Stomach (tissue), 9 donors: Measurements from ENCODE around the gene IMPDH1. TPM values are rescaled to one million over a fixed set of nuclear protein-coding genes. Genes with fewer than 3 reads are reported as not detected.

Source experiments
- DNase-seq, 2 donors: peaks; one replicate each; pipeline versions ENCODE4 v3.0.0 to v3.0.0-alpha.2; 2013 to 2019
- H3K27ac ChIP-seq, 5 donors: fragments of 200-600 bp in 4 of 5; sonication (generic) in 4 of 5; one replicate each; pipeline ENCODE4 v1.5.1; 2013 to 2019; ENCODE audit warnings: mild to moderate bottlenecking in 1 of 5, moderate library complexity in 1 of 5
- H3K27me3 ChIP-seq, 3 donors: fragments of 200-600 bp; sonication (generic); one replicate each; pipeline ENCODE4 v1.5.1; 2017 to 2019; ENCODE audit warnings: mixed run types in 1 of 3
- H3K36me3 ChIP-seq, 4 donors: fragments of 200-600 bp; sonication (generic); 1 replicate in 3 of 4; 2 replicates in 1 of 4; pipeline ENCODE4 v1.5.1; 2016 to 2019
- H3K4me1 ChIP-seq, 4 donors: fragments of 200-600 bp; sonication (generic); one replicate each; pipeline ENCODE4 v1.5.1; 2016 to 2019
- H3K4me3 ChIP-seq, 4 donors: fragments of 200-600 bp; sonication (generic) in 3 of 4; one replicate each; pipeline ENCODE4 v1.5.1; 2016 to 2019; ENCODE audit warnings: mild to moderate bottlenecking in 1 of 4
- H3K9me3 ChIP-seq, 4 donors: fragments of 200-600 bp; sonication (generic); one replicate each; pipeline ENCODE4 v1.5.1; 2016 to 2019
- EP300 ChIP-seq: sonication (generic); formaldehyde crosslinking; IDR thresholded peaks from one replicate; pipeline ENCODE4 v1.6.1; 2017; ENCODE audit warnings: antibody characterized with exemption
- POLR2A ChIP-seq, 4 donors: fragments of 450-650 bp; IDR thresholded peaks; one replicate each; pipeline ENCODE4 v1.6.1; 2016; ENCODE audit warnings: antibody characterized with exemption in 4 of 4, control low read depth in 2 of 4, mild to moderate bottlenecking in 1 of 4, moderate library complexity in 1 of 4
- POLR2AphosphoS5 ChIP-seq, 3 donors: sonication (generic); formaldehyde crosslinking; IDR thresholded peaks; one replicate each; pipeline ENCODE4 v1.6.1; 2016; ENCODE audit warnings: antibody characterized with exemption in 3 of 3
- WGBS, 5 donors: extraction: QIAGEN DNeasy Blood & Tissue Kit in 3 of 5; methylation state at CpG; one replicate each; pipeline versions ENCODE4 v1.1.5 to v1.1.7; 2013 to 2018; 5-methylcytosine and 5-hydroxymethylcytosine counted together
- intact Hi-C: fragments of 100-400 bp; cut with DNase I; formaldehyde crosslinking; loops from one replicate; pipeline ENCODE4 v1.15.1; 2023; ENCODE audit warnings: low total_unique reads
- polyA plus RNA-seq, 3 donors: library from polyadenylated mRNA; stranded (reverse); fragments of 200-250 nt; gene quantifications; one replicate each; pipeline ENCODE4 v1.2.3, GENCODE V29; 2013
- total RNA-seq, 5 donors: library from RNA; depleted of rRNA; stranded (reverse); fragments of >200 nt; gene quantifications; one replicate each; pipeline versions ENCODE4 v1.1.0 to v1.2.3, GENCODE V29; 2014 to 2016
- TF ChIP-seq, protein P1 (sequence below), 7 experiments: fragments of 450-650 bp in 4 of 7; fragments of 200-600 bp in 3 of 7; sonication (generic) in 3 of 7; IDR thresholded peaks; one replicate each; pipeline ENCODE4 v1.5.1; 2016 to 2019; ENCODE audit warnings: antibody characterized with exemption in 7 of 7, control low read depth in 2 of 7, mild to moderate bottlenecking in 1 of 7
- donor health status: healthy with polysubstance abuse.
- donor health status: Bipolar disorder and iron deficiency.
- donor health status: healthy.

Gene IMPDH1
- total and polyA plus RNA-seq, 8 donors = 32.7 to 188 (median 69.0) TPM

DNA sequence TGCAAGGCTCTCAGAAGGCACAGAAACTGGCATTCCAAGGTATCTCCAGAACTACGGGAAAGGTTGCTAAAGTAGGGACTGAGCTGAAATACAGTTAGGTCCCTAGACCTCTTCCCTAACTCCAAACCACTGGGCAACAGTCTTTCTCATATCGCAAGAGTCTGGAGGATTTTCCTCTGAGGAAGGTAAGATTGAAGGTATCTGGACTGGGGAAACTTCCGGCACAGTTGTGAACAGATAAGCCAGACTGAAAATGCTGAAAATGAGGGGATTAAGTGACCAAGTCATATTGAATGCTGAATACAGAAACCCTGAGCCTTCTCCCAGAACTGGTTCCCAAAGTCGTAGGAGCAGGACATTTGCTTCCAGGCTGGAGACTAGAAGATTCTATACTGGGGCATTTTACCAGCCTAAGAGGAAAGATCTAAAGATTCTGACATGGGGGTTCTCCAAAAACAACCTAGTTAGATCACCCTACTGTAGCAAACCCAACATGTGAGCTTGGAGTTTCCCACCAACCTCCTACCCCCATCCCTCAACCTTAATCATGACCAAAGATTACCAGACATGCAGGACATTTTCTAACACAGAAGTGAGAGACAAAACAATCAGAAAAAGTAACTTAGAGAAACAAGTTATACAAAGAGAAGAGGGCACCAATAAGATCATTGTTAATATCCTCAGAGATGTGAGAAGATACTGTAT is 45.5 kb downstream of the IMPDH1 start:
- 65 to 75% (median 74%) methylated on average over 4 of the region's 4 CpGs for WGBS, 5 donors
- Histone ChIP-seq H3K27ac (no peak overlapping the region), H3K36me3 (no peaks in the 10 kb centered on the region), H3K4me1 (peaks cover 11 to 30% (median 20%) of the 10 kb centered on the region in 4 donors), H3K9me3 (no peaks in the 10 kb centered on the region), H3K4me3 (no peak overlapping the region), H3K27me3 (peaks cover 0 to 65% (median 18%) of the 10 kb centered on the region in 3 donors)
- TF ChIP-seq POLR2A (IDR thresholded peaks at IDR 0.05) = no peak
- TF ChIP-seq, protein P1, sequence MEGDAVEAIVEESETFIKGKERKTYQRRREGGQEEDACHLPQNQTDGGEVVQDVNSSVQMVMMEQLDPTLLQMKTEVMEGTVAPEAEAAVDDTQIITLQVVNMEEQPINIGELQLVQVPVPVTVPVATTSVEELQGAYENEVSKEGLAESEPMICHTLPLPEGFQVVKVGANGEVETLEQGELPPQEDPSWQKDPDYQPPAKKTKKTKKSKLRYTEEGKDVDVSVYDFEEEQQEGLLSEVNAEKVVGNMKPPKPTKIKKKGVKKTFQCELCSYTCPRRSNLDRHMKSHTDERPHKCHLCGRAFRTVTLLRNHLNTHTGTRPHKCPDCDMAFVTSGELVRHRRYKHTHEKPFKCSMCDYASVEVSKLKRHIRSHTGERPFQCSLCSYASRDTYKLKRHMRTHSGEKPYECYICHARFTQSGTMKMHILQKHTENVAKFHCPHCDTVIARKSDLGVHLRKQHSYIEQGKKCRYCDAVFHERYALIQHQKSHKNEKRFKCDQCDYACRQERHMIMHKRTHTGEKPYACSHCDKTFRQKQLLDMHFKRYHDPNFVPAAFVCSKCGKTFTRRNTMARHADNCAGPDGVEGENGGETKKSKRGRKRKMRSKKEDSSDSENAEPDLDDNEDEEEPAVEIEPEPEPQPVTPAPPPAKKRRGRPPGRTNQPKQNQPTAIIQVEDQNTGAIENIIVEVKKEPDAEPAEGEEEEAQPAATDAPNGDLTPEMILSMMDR (IDR thresholded peaks at IDR 0.05) = no peak
- TF ChIP-seq EP300 = no peak
- no peak for TF ChIP-seq POLR2AphosphoS5 (IDR thresholded peaks at IDR 0.05)
- DNase-seq = no peak
- intact Hi-C loops = no loop called here

GRCh38 chr7:128363261-128363721 is 46.5 kb downstream of the IMPDH1 start:
- no peak for DNase-seq
- 75 to 87% (median 82%) methylated on average over 6 of the region's 6 CpGs for WGBS, 5 donors
- H3K36me3 ChIP-seq = no peaks in the 10 kb centered on the region
- H3K9me3 ChIP-seq = no peaks in the 10 kb centered on the region
- H3K4me1 ChIP-seq = peaks cover 11 to 30% (median 20%) of the 10 kb centered on the region in 4 donors
- no peak overlapping the region for H3K4me3 ChIP-seq
- peaks cover 0 to 71% (median 18%) of the 10 kb centered on the region in 3 donors for H3K27me3 ChIP-seq
- H3K27ac ChIP-seq = no peak overlapping the region
- TF ChIP-seq EP300 = no peak
- TF ChIP-seq, protein P1 (IDR thresholded peaks at IDR 0.05) = no peak
- no peak for TF ChIP-seq POLR2A (IDR thresholded peaks at IDR 0.05)
- TF ChIP-seq POLR2AphosphoS5 (IDR thresholded peaks at IDR 0.05) = no peak
- intact Hi-C loops = no loop called here

DNA sequence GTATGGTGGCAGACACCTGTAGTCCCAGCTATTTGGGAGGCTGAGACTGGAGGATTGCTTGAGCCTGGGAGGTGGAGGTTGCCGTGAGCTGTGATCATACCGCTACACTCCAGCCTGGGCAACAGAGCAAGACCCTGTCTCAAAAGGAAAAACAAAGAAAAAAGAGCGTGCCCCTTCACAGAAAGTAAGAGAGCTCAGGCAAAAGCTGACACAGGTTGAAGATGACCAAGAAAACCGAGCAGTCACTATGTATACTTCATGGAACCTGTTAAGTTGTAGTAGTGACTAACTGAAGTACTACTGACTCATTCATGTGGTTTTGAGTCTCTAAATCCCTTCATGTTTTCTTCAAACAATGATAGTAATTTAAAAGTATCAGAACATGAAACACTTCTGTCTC is 47.1 kb downstream of the IMPDH1 start:
- Histone ChIP-seq H3K27me3 (peaks cover 0 to 71% (median 18%) of the 10 kb centered on the region in 3 donors), H3K4me1 (peaks cover 11 to 30% (median 20%) of the 10 kb centered on the region in 4 donors), H3K4me3 (no peak overlapping the region), H3K27ac (no peak overlapping the region), H3K9me3 (no peaks in the 10 kb centered on the region), H3K36me3 (no peaks in the 10 kb centered on the region)
- TF ChIP-seq POLR2A (IDR thresholded peaks at IDR 0.05) = no peak
- no peak for TF ChIP-seq EP300
- no peak for TF ChIP-seq POLR2AphosphoS5 (IDR thresholded peaks at IDR 0.05)
- TF ChIP-seq, protein P1 (IDR thresholded peaks at IDR 0.05) = no peak
- intact Hi-C loops = no loop called here
- 74 to 79% (median 77%) methylated on average over 4 of the region's 4 CpGs for WGBS, 5 donors
- no peak for DNase-seq

DNA sequence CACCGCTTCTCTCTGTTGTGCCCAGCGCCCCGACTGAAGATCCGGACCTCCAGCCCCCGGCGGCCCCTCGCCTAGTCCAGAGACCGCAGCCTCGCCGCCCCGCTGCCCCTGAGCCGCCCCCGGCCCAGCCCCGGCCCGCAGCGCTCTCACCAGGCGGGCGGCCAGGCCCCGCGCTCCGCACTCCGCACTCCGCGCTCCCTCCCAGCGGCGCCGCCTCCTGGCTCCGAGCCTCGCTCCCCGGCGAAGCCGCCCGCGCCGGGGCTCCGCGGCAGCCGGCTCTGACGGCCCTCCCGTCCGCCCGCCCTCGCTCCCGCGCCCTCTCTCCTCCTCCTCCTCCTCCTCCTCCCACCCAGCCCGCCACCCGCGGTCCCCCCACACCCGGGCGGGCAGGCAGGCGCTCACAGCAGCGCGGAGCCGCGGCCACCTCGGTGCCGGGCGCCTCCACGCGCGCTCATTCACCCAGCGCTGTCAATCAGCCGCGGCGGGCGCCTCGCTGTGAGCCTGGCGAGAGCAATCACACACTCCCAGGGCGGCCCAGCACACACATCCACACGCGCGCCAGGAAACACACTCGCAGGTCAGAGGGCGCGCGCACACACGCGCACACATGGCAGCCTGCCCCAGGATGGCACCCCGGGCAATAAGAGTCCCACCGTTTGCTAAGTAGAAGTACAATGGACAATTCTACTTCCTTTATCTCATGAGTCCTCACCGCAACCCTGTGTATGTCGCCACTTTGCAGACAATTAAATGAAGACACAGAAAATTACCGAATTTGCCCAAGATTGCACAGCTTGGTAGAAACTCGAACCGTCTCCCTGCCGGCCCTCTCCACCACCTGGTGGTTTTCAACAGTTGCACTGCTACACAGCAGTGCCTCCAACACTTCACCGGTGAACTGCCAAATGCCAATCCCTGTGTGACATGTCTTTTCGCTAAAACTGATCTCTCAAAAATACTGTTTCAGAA is 48.1 kb downstream of the IMPDH1 start, which contains the start of gene PRRT4:
PRRT4 (minus strand) TSS at position 280 of the 969 bp plus-strand sequence.
- DNase-seq = peak; percentile 40 to 79
- H3K4me1 ChIP-seq = peaks cover 11 to 30% (median 20%) of the 10 kb centered on the region in 4 donors
- peaks cover 0 to 66% (median 18%) of the 10 kb centered on the region in 3 donors for H3K27me3 ChIP-seq
- peak within 1 kb of the TSS in 3 of 5 donors; percentile 11 to 68 (median 30) for H3K27ac ChIP-seq
- H3K9me3 ChIP-seq = no peaks in the 10 kb centered on the region
- intact Hi-C loops = no loop called here
- H3K4me3 ChIP-seq = peak within 1 kb of the TSS; percentile 57 to 75 (median 60)
- 1 to 4% (median 1%) methylated on average over 13 to 88 of the region's 88 CpGs for whole genome bisulfite sequencing, 5 donors
- TF ChIP-seq, protein P1 (IDR thresholded peaks at IDR 0.05) = no peak
- TF ChIP-seq EP300 (no peak), POLR2AphosphoS5 (IDR thresholded peaks at IDR 0.05) (no peak), POLR2A (IDR thresholded peaks at IDR 0.05) (no peak)
- no peaks in the 10 kb centered on the region for H3K36me3 ChIP-seq
